GM23338 (cell line): ENCODE data around the gene SULF2.

Source experiments
- CREB1 ChIP-seq: fragments of 250-450 bp; sonication (Bioruptor Pico); IDR thresholded peaks from 2 replicates; pipeline ENCODE4 v1.5.0; 2020; ENCODE audit warnings: low read depth, mild to moderate bottlenecking, moderate library complexity
- ETS1 ChIP-seq: IDR thresholded peaks from 2 replicates; pipeline ENCODE4 v1.6.1; 2016; ENCODE audit warnings: antibody characterized with exemption
- EZH2 ChIP-seq: fragments of 200-600 bp; sonication (generic); IDR thresholded peaks from one replicate; pipeline ENCODE4 v1.8.0; 2017; ENCODE audit warnings: antibody characterized with exemption, mild to moderate bottlenecking, low read depth; ENCODE audit not compliant: unreplicated experiment
- EZH2phosphoT487 ChIP-seq: fragments of 200-600 bp; sonication (generic); IDR thresholded peaks from one replicate; pipeline ENCODE4 v1.8.1; 2018; ENCODE audit warnings: antibody characterized with exemption; ENCODE audit not compliant: unreplicated experiment
- POLR2AphosphoS5 ChIP-seq: IDR thresholded peaks from 2 replicates; pipeline ENCODE4 v1.6.1; 2016; ENCODE audit warnings: antibody characterized with exemption, low read depth
- STAT1 ChIP-seq: IDR thresholded peaks from one replicate; pipeline ENCODE4 v1.6.1; 2016; ENCODE audit warnings: antibody characterized with exemption; ENCODE audit not compliant: unreplicated experiment
- ZNF114 ChIP-seq: fragments of 250-450 bp; sonication (Bioruptor Pico); IDR thresholded peaks from 2 replicates; pipeline ENCODE4 v1.5.0; 2020; ENCODE audit warnings: mild to moderate bottlenecking, moderate library complexity
- ZNF331 ChIP-seq: fragments of 250-450 bp; sonication (Bioruptor Pico); IDR thresholded peaks from 2 replicates; pipeline ENCODE4 v1.5.0; 2020; ENCODE audit warnings: low read depth, mild to moderate bottlenecking, moderate library complexity
- ZNF462 ChIP-seq: fragments of 250-450 bp; sonication (Bioruptor Pico); IDR thresholded peaks from 2 replicates; pipeline ENCODE4 v1.5.0; 2020; ENCODE audit warnings: mild to moderate bottlenecking, moderate library complexity
- TF ChIP-seq, protein P1 (sequence below), 2 experiments: fragments of 200-600 bp in 1 of 2; sonication (generic) in 1 of 2; conservative IDR thresholded peaks; 2 replicates each; pipeline versions ENCODE4 v1.5.1 to v1.6.1; 2016 to 2017; ENCODE audit warnings: antibody characterized with exemption in 2 of 2, low read depth in 2 of 2, mild to moderate bottlenecking in 2 of 2, moderate library complexity in 1 of 2
- TF ChIP-seq, protein P2 (sequence below): IDR thresholded peaks from one replicate; pipeline ENCODE4 v1.6.1; 2018; ENCODE audit warnings: antibody characterized with exemption; ENCODE audit not compliant: unreplicated experiment

DNA sequence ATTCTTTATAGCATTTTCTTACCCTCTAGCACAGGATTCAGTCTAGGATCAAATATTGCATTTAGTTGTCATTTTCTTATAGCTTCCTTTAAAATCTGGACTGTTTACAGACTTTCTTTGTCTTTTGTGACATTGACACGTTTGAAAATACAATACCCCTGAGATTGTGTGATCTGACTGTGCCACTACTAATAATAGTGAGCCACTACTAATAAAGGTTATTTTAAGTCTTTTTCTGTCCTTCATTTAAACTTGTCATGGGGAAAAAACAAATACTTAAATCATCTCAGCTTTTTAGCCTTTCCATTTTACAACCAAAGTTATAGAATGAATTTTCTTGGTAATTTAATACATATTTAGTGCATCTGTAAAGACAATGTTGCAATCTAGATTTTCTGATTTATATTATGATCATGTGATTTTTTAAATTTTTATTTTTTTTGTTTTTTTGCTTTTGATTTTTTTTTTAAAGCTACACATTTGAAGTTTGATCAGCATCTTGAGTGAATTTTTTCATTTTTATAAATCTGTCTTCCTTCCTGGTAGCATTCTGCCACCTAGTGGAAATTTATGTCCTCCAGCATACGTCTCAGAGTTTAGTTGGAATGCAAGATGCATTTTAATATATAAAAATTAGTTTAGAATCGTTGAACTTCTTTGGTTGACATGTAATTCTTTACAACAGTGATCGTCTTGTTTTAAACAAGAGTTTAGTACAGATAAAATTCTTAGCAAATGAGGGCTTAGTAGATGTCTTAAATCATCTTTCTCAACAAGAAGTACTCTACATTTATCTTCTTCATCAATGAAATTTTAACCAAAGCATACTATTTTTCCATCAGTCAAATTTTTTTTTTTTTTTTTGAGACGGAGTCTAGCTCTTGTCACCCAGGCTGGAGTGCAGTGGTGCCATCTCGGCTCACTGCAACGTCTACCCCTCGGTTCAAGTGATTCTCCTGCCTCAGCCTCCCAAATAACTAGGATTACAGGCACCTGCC lies 164.2 kb downstream of the SULF2 start:
- TF ChIP-seq, protein P1, sequence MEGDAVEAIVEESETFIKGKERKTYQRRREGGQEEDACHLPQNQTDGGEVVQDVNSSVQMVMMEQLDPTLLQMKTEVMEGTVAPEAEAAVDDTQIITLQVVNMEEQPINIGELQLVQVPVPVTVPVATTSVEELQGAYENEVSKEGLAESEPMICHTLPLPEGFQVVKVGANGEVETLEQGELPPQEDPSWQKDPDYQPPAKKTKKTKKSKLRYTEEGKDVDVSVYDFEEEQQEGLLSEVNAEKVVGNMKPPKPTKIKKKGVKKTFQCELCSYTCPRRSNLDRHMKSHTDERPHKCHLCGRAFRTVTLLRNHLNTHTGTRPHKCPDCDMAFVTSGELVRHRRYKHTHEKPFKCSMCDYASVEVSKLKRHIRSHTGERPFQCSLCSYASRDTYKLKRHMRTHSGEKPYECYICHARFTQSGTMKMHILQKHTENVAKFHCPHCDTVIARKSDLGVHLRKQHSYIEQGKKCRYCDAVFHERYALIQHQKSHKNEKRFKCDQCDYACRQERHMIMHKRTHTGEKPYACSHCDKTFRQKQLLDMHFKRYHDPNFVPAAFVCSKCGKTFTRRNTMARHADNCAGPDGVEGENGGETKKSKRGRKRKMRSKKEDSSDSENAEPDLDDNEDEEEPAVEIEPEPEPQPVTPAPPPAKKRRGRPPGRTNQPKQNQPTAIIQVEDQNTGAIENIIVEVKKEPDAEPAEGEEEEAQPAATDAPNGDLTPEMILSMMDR (conservative IDR thresholded peaks at IDR 0.05; ENCODE audit: low read depth in 2 of 2) = peak; percentile 69 to 96
- TF ChIP-seq EZH2phosphoT487 (no peak), EZH2 (no peak), POLR2AphosphoS5 (no peak), CREB1 (CRISPR knock-in tag) (no peak), STAT1 (no peak), ZNF331 (CRISPR knock-in tag) (no peak), ETS1 (no peak), ZNF462 (CRISPR knock-in tag) (no peak), ZNF114 (CRISPR knock-in tag) (no peak)
- TF ChIP-seq, protein P2, sequence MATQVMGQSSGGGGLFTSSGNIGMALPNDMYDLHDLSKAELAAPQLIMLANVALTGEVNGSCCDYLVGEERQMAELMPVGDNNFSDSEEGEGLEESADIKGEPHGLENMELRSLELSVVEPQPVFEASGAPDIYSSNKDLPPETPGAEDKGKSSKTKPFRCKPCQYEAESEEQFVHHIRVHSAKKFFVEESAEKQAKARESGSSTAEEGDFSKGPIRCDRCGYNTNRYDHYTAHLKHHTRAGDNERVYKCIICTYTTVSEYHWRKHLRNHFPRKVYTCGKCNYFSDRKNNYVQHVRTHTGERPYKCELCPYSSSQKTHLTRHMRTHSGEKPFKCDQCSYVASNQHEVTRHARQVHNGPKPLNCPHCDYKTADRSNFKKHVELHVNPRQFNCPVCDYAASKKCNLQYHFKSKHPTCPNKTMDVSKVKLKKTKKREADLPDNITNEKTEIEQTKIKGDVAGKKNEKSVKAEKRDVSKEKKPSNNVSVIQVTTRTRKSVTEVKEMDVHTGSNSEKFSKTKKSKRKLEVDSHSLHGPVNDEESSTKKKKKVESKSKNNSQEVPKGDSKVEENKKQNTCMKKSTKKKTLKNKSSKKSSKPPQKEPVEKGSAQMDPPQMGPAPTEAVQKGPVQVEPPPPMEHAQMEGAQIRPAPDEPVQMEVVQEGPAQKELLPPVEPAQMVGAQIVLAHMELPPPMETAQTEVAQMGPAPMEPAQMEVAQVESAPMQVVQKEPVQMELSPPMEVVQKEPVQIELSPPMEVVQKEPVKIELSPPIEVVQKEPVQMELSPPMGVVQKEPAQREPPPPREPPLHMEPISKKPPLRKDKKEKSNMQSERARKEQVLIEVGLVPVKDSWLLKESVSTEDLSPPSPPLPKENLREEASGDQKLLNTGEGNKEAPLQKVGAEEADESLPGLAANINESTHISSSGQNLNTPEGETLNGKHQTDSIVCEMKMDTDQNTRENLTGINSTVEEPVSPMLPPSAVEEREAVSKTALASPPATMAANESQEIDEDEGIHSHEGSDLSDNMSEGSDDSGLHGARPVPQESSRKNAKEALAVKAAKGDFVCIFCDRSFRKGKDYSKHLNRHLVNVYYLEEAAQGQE = no peak
